ENCODE results near the gene PHYKPL.

PHYKPL gene

GRCh38 chr5:178252258-178252657, 19.7 kb upstream of the PHYKPL start:
- no peak overlapping the region for H3K4me3 ChIP-seq (ENCODE audit: low read depth, low read length)
- no peak for TF ChIP-seq CTCF (IDR thresholded peaks at IDR 0.05; ENCODE audit: control insufficient read depth, extremely low read depth, insufficient read depth)
- no peak for DNase-seq (ENCODE audit: low read depth)

- DNase-seq (ENCODE audit: low read depth) = no peak
- H3K4me3 ChIP-seq (ENCODE audit: low read depth, low read length) = no peak overlapping the region
- no peak for TF ChIP-seq CTCF (IDR thresholded peaks at IDR 0.05; ENCODE audit: control insufficient read depth, extremely low read depth, insufficient read depth)
Measured at GRCh38 chr5:178250263-178250662, 17.7 kb upstream of the PHYKPL start.

DNA sequence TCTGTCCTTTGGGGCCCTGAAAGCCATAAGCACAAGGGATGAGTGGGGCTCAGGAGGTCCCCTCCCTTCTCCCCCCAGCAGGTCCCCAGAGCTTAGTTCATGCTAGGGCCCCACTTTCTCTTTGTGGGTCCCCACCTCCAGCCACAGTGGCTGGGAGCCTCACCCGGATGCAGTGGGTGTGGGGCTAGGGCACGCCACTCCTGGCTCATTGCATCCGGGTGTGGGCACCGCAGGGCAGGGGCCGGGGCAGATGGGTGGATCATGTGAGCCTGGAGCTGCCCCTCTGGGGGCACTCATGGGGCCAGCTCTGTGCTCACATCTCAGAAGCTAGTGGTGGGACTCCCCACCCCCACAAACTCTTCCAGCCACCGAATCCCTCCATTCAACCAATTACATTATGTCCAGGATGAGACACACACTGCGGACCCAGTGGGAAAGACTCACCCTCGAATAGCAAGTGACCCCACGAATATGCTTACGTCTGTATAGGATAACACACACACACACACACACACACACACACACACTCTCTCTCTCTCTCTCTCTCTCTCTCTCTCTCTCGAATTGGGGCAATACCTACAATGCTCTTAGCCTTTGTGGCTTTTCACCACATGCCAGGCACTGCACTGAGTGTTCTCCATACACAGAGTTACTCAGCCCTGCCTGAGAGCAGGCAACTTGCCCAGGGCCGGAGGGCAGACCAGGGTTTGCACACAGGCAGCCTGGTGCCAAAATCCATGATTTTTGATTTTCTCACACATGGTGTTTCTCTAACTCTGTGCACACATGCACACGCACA, 16.8 kb upstream of the PHYKPL start:
- H3K4me3 ChIP-seq (ENCODE audit: low read depth, low read length) = no peak overlapping the region
- no peak for DNase-seq (ENCODE audit: low read depth)
- no peak for TF ChIP-seq CTCF (IDR thresholded peaks at IDR 0.05; ENCODE audit: control insufficient read depth, extremely low read depth, insufficient read depth)

DNA sequence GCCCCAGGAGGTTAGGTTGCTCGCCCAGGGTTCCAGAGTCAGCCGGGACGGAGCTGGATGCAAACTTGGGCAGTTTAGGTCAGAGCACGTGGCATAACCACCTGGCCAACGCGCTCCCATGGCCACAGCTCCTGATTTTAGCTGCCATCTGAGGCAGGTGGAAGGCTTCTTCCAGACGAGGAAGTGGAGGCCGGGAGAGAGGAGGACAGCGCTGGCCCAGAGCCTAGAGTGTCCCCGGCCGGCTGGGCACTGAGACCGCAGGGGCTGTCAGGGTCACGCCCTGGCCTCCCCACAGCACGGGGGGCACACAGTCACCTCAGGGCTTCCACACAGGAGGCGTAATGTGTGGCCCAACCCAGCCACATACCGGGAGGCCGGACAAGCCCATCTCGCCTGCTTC, 16.1 kb upstream of the PHYKPL start:
- no peak for TF ChIP-seq CTCF (IDR thresholded peaks at IDR 0.05; ENCODE audit: control insufficient read depth, extremely low read depth, insufficient read depth)
- no peak for DNase-seq (ENCODE audit: low read depth)
- no peak overlapping the region for H3K4me3 ChIP-seq (ENCODE audit: low read depth, low read length)

DNA sequence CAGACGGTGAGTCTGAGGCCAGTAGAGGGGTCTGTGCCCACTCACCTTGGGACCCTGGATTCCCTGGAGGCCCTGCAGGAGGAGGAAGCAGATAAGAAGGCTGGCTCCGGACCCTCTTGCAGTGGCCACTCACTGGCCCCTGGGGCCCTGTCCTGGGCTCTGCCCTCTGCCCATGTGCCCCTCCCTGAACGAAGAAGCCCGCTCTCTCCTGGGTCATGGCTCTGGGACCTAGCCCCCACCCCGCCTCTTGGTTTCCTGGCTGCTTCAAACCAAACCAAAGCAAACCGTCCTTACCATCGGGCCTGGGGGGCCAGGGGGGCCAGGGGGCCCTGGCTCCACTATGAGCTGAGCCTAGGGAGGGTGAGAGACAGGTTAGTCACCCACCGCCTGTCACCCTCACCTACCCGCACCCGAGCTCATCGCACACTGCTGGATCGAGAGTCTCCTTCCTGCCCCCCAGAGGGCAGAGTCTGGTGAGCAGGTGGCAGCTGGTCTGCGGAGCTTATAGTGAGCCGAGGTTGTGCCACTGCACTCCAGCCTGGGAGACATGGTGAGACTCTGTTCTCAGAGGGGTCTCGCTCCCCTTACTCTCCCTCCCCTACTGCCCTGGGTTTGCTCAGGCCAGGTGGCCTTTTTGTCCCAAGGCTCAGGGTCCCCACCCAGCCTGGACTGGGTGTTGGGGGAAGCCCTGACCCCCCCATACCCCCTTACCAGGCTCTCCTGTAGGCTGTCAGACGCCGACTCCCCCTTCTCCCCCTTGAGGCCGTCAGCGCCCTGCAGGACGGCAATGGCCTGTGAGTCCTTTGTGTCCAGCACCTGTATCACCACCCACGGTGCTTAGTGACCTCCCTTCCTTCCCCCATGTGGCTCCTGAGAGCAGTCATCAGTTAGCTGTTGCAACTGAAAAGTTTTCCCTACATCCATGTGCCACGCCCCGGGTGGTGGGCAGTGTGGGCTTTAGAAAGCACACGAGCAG, 15.2 kb upstream of the PHYKPL start:
- no peak for DNase-seq (ENCODE audit: low read depth)
- H3K4me3 ChIP-seq (ENCODE audit: low read depth, low read length) = no peak overlapping the region
- TF ChIP-seq CTCF (IDR thresholded peaks at IDR 0.05; ENCODE audit: control insufficient read depth, extremely low read depth, insufficient read depth) = no peak

DNA sequence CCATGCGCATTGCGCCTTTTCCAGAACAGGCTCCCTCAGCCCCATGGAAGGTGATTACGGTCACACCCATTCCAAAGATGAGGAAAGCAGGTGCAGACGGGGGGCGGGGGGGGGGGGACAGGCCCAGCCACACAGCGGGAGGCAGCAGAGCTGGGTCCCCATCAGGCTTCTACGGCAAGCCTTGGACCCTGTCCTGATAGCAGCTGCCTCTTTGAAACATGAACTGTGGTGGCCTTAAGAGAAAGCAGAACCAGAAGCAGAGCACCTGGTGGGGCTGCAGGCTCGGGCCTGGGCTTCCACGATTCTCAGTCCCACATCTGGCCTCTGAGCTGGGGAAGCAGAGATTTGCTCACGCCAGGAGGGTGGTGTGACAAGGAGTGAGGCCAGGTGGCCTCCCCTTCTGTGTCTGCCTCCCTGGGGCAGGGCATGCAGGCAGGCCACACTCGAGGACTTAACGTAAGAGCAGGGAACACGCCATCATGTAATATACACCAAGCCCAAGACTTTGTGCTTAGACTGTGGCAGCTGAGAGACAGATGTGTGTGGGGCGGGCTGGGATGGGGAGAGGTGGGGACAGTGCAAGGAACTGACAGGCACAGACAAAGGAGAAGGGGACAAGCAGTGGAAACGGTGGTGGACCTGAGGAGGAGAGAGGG, 14.2 kb upstream of the PHYKPL start:
- H3K4me3 ChIP-seq (ENCODE audit: low read depth, low read length) = no peak overlapping the region
- DNase-seq (ENCODE audit: low read depth) = no peak
- TF ChIP-seq CTCF (IDR thresholded peaks at IDR 0.05; ENCODE audit: control insufficient read depth, extremely low read depth, insufficient read depth) = no peak
